ENCODE measurements around the gene CNTFR.

Gene CNTFR

GRCh38 chr9:34502891-34503290 lies 86.6 kb downstream of the CNTFR start:
- Histone ChIP-seq H3K36me3 (no peaks in the 10 kb centered on the region), H4K20me1 (peaks cover 0 to 16% (median 0%) of the 10 kb centered on the region in 11 experiments; a peak in 6 of 22 replicates), H3K27me3 (no peaks in the 10 kb centered on the region), H3K9me3 (replicated peaks in 1 of 11) (no peaks in the 10 kb centered on the region), H3K4me1 (no peaks in the 10 kb centered on the region; a peak in 1 of 20 replicates), H3K4me3 (no peak overlapping the region), H3K4me2 (no peak overlapping the region), H3K9ac (no peak overlapping the region), H3K27ac (no peak overlapping the region)
- TF ChIP-seq Cebpa-rat (IDR thresholded peaks at IDR 0.05), result no peak

GRCh38 chr9:34502471-34502870 lies 87.1 kb downstream of the CNTFR start:
- Histone ChIP-seq H3K36me3 (no peaks in the 10 kb centered on the region), H3K9me3 (replicated peaks in 1 of 11) (no peaks in the 10 kb centered on the region), H4K20me1 (peaks cover 0 to 16% (median 0%) of the 10 kb centered on the region in 11 experiments; a peak in 6 of 22 replicates), H3K27me3 (no peaks in the 10 kb centered on the region), H3K4me3 (no peak overlapping the region), H3K4me2 (no peak overlapping the region), H3K4me1 (no peaks in the 10 kb centered on the region; a peak in 1 of 20 replicates), H3K9ac (no peak overlapping the region), H3K27ac (no peak overlapping the region)
- TF ChIP-seq Cebpa-rat (IDR thresholded peaks at IDR 0.05), result no peak

GRCh38 chr9:34501889-34502425 lies 87.6 kb downstream of the CNTFR start:
- Histone ChIP-seq H3K4me3 (no peak overlapping the region), H3K9me3 (replicated peaks in 1 of 11) (no peaks in the 10 kb centered on the region), H3K4me1 (no peaks in the 10 kb centered on the region), H4K20me1 (peaks cover 0 to 16% (median 0%) of the 10 kb centered on the region in 11 experiments; a peak in 6 of 22 replicates), H3K4me2 (no peak overlapping the region), H3K36me3 (no peaks in the 10 kb centered on the region), H3K27ac (no peak overlapping the region), H3K9ac (no peak overlapping the region), H3K27me3 (no peaks in the 10 kb centered on the region)
- no peak for TF ChIP-seq Cebpa-rat (IDR thresholded peaks at IDR 0.05)

Measured in BLaER1 treated with 17β-estradiol and CSF1 and Interleukin-3, amounts not matched to agents 10 nM and 100 nM (cell line).